Fibroblast of skin of scalp (primary cell): Measurements from ENCODE around the gene TH.

Experiments
- DNase-seq: peaks from one replicate; pipeline ENCODE4 v3.0.0-alpha.2; 2013

The TH gene

GRCh38 chr11:2158296-2158737 lies 13.3 kb downstream of the TH start:
- DNase-seq, result no peak

GRCh38 chr11:2157294-2158040 lies 14.1 kb downstream of the TH start:
- no peak for DNase-seq

- DNase-seq, result peak; percentile 55
Measured at GRCh38 chr11:2156416-2157182, 15.0 kb downstream of the TH start.

- no peak for DNase-seq
Measured at GRCh38 chr11:2155511-2155910, 16.1 kb downstream of the TH start.

GRCh38 chr11:2154889-2155288 lies 16.7 kb downstream of the TH start:
- no peak for DNase-seq

- DNase-seq, result no peak
Measured at GRCh38 chr11:2154195-2154585, 17.4 kb downstream of the TH start.

- DNase-seq, result no peak
Measured at GRCh38 chr11:2153581-2154194, 17.9 kb downstream of the TH start.

- DNase-seq, result peak; percentile 66
Measured at GRCh38 chr11:2151500-2152257, 19.9 kb downstream of the TH start.

GRCh38 chr11:2149864-2150847 lies 21.5 kb downstream of the TH start:
- DNase-seq, result peak; percentile 60

- DNase-seq, result no peak
Measured at GRCh38 chr11:2149460-2149859, 22.2 kb downstream of the TH start.

GRCh38 chr11:2148595-2148994 lies 23.0 kb downstream of the TH start:
- DNase-seq, result no peak

GRCh38 chr11:2147391-2147790 lies 24.2 kb downstream of the TH start:
- no peak for DNase-seq

- DNase-seq, result no peak
Measured at GRCh38 chr11:2146051-2146450, 25.6 kb downstream of the TH start.

GRCh38 chr11:2144544-2145248 lies 26.9 kb downstream of the TH start:
- DNase-seq, result no peak

- no peak for DNase-seq
Measured at GRCh38 chr11:2143799-2144543, 27.6 kb downstream of the TH start.

- no peak for DNase-seq
Measured at GRCh38 chr11:2143477-2143798, 28.2 kb downstream of the TH start.

GRCh38 chr11:2142762-2143202 lies 28.8 kb downstream of the TH start:
- peak; percentile 64 for DNase-seq

- DNase-seq, result no peak
Measured at GRCh38 chr11:2142300-2142759, 29.3 kb downstream of the TH start.

GRCh38 chr11:2140411-2141400 lies 30.9 kb downstream of the TH start:
- no peak for DNase-seq
